SKM-1 (cell line): ENCODE measurements around the gene CCBE1.

Source experiments
- DNase-seq: peaks from one replicate; lab custom pipeline; 2025; ENCODE audit not compliant: unreplicated experiment; lab: John Stamatoyannopoulos, UW

CCBE1 gene

DNA sequence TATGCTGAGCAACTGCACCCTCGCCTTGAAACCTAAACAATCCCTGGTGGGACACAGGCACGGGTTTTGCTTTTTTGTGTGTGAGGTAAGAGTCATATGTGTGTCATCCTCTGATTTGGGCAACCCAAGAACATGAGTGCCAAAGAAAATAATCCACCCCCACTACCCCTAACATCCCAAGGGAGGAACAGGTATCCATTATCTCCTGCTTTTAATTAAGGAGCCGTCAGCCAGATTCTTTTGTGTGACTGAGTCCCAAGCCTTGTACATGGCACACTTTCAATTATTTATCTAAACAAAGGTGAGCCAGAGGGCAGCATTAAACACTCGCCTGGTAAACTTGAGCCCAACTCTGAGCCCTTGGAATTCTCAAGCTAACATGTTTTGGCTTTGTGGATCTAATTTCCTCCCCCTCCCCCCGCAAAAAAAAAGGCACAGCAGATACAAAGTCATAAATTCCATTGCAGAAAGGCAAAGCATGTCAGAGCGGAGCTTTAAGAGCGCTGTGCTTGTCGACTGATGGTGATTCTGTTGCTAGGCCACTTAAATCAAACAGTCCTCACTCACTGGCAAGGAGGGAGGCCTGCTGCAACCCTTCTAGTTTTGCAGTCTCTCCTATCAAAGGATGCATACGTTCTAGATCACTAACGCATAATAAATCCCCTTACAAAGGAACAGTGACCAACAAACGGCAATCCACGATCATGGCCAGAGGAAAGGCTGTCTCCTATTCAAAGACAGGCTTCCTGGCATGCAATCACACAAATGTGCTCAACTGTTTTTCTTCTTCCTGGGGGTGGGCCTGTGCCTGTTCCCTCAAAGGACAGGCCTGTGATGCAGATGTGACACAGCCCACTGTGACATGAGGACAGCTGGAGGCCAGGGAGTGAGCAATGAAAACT is 194.7 kb downstream of the CCBE1 start:
- no peak for DNase-seq

DNA sequence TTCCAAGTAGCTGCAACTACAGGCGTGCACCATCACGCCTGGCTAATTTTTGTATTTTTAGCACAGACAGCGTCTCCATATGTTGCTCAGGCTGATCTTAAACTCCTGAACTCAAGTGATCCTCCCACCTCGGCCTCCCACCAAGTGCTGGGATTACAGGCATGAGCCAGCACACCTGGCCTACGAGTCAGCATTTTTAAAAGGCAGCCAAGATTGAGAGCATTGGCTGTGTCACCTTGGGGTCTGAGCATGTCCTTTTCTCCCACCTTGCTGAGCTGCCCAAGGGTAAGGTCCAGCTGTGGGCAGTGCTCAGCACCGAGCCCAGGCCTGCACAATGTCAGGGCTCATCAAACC is 195.3 kb downstream of the CCBE1 start:
- DNase-seq = no peak

DNA sequence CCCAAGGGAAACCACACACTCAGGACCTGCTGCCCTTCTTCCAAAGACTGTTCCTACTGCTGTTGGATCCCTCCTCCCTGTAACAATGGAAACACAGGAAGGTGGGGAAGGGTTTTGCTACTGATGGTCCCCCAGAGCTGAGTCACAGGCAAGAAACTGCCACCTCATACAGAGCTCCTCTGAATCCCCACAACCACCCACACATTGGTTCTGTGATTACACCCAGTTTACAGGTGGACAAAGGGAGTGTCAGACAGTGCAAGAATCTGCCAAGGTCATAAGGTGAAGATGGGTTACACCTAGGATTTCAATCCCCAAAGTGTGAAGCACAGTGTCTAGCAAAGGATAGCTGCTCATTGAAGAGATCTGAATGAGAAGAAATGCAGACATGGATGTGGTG is 196.5 kb downstream of the CCBE1 start:
- DNase-seq = no peak

DNA sequence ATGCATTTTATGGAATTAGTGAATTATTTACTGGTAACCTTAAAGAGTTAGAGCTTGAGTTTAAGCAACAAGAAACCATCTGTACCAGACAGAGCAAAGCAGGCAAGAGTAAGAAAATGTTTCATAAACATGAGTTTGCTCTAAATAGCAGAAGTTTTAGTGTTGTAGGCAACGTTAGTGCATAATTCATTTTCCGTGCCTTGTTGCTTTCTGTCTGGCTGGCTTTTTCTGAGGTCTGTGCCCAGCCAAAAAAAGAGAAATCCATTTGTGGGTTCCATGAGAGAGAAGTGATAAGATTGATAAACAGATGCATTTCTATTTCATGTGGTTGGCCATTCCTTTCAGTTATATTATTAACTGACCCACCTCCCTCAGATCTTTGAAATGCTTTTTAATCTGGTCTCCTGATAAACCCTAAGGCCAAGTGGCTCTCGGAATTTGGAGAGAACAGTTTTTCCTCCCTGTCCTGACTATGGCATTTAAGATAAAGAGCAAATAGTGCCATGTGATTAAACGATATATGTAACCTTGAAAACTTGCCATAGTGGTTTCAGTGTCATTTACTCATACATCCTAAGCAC is 198.6 kb downstream of the CCBE1 start:
- no peak for DNase-seq

DNA sequence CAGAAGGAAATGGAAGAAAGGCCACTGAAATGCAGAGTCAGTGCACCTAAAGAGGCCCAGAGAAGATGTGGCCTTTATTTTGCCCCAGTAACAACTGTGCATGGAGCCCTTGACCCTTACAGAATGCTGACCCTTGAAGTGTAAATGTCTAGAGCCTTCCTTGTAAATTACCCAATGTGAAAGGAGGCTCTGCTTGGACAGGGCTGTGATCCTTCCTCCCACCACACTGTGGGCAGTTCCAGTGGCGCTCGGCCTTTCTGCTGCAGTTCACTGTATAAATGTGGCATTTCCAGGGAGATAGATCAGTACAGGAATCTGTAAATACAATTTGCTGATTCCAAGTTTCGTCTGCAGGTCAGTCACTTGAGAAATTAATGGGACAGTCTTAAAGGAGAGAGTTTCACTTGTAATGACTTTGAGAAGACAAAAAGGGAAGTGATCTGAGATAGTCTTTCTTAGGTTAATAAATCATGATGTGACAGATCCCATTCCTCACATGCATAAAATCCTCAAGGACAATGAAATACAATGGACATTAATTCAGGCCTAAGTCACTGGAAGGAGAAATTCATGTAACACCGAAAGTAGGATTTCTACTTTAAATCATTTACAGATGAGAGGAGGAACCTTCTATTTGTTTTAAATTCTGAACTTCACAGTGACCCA is 204.3 kb downstream of the CCBE1 start:
- no peak for DNase-seq

DNA sequence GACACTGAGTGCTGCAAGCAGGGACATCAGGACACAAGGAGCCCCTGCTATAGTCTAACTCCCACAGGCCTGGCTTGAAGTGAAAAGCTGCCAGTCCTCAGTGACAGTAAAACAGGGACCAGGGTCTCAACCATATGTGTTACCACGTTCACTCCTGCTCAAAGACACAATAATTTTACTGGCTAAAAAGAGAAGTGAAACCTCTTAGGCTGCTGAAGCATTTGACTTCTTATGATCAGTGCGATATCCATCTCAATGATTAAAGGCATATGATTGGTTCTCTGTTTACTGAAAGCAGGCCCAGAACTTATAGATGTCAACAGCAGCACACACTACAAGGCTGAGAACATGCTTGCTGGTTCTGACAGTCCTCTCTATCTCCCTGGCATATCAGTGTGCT is 208.3 kb downstream of the CCBE1 start:
- DNase-seq = no peak

DNA sequence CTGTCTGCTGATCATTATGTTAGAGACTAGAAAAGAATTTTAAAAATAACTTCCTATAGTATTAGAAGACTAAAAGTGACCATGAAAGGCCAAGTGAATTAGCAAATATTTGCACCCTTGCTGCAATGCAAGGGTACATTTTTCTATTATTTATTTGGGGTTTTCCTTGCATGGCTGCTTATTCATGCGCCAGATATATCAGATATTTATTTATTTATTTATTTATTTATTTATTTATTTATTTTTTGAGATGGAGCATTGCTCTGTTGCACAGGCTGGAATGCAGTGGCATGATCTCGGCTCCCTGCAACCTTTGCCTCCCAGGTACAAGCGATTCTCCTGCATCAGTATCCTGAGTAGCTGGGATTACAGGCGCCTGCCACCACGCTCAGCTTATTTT is 211.8 kb downstream of the CCBE1 start:
- DNase-seq = no peak

DNA sequence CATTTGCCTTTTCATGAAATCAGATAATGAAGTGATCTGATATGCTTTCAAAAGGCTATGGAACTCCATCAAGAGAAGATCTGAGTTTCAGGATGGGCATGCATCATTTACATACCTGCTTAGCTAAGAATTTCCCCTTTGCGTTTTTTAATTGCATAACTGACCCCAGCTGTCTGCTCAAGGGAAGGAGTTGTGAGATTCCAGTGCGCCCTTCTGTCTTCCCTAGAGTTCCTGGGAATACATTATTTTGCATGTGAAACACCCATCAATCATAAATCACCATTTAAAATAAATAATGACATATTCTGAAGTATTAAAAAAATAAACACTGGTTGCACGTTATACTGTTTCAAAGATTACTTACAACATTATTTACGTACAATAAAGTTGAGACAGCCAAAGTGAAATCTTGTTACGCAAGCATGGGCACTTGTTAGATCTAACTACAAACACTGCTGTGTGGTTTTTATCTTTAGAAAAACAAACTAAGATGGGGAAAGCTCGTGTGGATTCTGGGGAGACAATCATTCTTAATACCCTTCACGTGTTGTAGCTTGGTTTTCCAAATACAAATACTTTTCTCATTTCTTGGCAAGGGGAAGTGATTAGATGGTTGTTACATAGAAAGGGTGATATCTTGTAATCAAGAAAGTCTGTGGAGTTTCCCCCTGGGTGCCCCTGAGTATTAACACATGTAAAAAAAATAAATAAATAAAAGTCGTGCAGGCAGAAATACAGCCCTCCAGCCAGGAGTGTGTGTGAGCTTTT is 212.5 kb downstream of the CCBE1 start:
- no peak for DNase-seq

DNA sequence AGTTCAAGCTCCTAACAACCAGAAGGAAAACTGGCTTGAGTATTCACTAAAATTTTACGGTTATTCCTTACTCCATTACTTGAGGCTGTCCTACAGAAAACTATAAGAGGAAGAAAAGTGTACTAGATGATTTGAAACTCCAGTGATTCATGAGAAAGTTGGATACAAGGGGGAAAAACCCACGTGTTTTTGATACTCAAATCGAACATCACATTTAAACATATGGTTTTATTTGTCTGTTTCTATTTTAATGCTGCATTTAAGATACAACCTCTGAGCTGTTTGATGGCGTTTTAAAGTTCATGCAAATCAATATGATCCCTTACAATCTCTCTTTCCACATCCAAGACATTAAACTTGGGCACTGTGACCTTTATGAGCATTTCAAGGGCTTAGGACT is 213.1 kb downstream of the CCBE1 start:
- no peak for DNase-seq

DNA sequence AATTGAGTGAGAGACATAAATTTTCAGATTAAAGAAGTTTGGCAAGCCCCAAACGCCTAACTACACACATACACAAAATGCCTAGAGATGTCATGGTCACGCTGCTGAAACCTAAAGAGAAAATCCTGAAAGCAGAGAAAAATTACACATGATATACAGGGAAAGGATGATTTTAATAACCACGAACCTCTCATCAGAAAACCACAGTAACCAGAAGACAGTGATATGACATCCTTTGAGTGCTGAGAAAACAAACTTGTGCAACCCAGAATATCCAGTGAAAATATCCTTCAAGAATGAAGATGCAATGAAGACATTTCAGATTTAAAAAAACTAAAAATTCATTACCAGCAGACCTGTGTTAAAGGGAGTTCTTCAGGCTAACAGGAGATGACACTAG is 215.8 kb downstream of the CCBE1 start:
- DNase-seq = no peak

DNA sequence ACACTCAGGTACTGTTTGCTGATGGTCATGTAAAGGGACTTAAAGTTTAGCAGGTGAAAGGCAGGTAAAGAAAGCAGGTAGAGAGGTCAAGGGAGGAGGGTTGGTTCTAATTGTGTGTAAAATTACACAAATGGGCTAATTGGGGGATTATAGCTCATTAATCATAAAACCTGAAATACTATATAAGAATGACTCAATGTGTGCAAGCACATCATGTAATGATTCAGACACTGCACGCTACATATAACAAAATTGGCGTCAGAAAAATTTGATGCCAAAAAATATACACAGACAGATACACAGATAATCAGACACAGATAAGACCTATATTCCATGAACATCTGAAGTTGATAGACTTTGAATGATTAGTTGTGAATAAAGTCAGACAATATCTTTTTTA is 217.4 kb downstream of the CCBE1 start:
- DNase-seq = no peak

DNA sequence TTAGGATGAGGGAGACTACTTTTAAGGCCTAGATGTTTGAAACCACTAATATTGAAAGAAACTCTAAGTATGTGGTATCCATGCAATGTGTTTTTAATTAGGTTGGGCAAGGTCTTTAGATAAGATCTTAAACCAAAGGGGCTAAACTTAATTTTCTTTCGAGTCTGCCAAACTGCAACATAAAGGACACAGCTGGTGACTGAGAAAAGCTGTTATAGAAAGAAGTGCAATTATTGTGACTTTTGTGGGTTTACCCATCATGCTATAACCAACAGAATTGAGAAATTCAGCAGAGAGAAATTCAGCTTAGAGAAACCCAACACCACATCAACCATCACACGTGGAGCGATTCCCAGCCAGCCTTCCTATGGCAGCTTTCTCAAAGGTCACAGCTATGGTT is 218.6 kb downstream of the CCBE1 start:
- DNase-seq = no peak

DNA sequence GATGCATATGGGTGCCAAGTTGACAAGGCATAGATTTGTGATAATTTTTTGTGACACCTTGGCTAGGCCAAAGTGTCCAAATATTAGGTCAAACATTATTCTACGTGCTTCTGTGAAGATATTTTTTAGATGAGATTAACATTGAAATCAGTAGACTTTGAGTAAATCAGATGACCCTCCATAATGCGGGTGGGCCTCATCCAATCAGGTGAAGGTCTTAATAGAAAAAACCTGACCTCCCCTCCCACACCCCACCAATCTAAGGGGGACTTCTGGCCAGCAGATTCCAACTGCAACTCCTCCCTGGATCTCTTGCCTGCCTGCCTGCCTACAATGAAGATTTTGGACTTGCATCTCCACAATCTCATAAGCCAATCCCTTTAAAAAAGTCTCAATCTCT is 219.4 kb downstream of the CCBE1 start:
- no peak for DNase-seq

DNA sequence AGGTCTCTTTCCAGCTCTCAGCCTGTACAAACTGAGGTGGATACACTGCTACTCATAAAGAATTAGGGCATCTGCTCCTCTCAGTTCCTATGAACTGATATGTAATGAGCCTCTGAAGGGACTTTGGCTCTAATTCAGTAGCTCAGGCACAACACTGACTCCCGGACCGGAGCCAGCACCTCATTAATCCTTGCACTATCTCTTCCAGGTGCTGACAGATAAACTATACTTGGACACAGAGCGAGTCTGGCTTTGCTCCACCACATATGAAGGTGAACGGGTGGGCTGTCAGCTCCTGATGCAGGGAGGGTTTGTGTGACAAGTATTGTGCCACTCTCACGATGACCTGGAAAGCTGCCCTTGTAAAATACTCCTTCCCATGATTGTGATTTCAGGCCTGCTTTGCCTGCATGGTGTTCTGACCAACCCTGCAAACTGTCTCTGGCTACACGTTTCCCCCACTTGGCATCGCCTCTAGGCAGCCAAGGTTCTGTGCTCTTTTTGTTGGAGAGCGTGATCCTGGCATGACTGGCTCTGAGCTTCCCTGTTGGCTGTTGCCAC is 226.6 kb downstream of the CCBE1 start:
- DNase-seq = no peak

DNA sequence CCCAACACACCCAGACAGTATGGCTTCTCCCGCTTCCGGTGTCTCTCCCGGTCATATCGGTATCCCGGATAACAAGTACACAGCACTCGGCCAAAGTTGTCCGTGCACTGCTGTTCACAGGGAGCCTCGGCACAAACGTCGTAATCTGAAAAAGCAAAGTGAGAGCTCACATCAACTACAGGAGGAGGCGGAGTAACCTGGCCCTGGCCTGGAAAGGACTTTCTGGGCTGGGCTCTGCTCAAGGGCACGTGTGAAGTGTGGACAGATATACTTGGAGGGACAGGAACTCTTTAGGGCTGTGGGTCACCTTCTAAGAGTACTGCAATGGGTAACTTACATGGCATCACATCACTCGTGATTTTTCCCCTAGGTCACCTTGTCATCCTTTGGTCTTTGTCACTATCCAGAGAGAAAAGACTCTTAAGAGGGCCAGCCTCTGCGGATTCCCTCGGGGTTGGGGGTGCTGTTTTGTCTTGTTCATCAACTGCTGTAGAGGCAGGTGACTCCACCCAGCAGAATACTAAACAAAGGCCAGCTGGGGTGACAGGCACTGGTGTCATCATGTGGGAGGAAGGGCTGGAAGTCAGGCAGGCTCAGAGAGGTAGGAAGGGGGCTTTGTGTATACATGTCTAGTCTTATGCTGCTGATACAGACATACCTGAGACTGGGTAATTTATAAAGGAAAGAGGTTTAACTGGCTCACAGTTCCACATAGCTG is 227.6 kb downstream of the CCBE1 start:
- DNase-seq = no peak

DNA sequence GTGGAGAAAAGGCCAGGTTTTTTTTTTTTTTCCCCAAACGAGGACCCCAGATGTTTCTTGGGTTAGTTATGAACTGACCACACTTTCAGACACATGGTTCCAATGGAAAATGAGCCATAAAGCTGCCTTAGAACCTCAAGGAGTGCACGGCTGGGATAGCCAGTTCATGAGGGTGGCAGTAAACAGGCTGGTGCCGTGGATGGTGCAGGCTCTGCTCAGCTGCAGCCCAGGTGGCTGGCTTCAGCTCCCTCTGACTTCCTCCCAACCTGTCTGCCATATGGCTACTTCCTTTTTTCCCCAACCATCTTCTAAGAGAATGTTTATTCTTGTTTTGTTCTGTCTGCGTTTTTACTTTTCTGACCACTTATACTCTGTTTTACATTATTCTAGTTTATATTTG is 228.4 kb downstream of the CCBE1 start:
- DNase-seq = no peak

DNA sequence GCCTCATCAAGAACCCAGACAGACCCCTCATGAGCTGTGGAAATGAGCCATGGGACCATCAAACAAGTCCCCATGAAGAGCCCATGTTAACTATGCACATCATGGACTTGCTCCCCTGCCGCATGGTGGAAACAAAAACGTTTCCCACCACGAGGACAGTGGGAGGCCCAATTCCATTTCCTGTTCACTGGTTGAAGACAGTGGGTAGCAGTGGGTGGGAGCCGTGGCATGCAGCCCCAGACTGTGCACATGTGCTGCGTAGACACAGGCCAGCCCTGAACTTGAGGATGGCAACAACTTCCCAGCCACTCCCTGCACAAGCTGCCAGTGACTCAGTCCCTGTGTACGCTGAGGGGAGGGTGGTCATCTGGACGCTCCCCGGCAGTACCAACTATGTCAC is 229.7 kb downstream of the CCBE1 start:
- no peak for DNase-seq

DNA sequence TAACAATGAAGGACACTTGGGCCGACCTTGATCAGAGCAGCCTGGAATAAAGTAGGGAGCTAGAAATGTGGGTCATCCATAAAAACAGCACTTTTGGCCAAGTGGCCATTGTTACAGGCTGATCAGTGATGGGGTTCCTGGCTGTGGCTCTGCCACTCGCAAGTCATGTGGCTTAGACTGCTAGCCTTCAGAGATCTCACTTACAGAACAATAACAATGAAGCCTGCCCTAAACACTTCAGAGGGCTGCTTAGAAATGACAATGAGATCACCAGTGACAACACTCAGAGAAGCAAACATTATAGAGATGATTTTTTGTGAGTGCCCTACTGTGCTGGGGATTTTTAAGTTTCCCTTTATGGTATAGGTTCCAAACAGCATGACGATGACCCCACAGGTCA is 230.2 kb downstream of the CCBE1 start:
- DNase-seq = no peak

DNA sequence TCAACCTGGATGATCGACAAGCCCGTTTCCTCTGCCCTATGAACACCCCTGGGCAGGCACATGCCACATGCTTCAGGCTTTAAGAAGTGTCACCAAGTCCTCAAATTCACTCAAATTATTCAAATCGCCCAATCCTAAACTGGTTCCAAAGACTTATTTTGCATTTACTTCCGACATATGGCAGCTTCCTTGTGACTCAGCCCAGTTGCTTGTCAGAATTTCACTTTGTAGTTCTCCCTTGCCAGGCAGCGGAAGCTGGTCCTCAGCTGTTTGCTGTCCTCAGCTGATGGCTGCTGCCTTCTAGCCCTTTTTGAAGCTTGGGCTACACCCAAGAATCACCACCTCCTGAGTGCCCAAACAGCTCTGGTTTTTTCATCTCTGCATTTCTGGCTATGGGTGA is 232.7 kb downstream of the CCBE1 start:
- DNase-seq = no peak

DNA sequence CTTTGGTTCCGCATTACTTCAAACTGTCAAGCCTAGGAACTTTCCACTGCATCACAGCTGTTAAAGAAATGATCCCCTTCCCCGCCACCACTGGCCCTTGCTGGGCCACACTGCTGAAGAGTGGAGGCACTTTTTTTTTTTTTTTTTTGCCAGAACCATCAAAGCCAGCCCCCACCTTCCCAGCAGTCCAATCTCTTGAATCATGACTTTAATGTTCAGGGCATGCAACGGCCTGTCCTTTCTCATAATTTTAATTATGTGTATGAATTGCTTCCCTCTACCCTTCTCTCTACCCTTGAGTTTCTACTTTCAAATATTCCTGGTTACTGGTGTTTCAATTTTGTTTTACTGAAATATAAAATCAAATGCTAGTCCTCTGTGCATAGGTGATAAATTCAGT is 236.1 kb downstream of the CCBE1 start:
- no peak for DNase-seq

DNA sequence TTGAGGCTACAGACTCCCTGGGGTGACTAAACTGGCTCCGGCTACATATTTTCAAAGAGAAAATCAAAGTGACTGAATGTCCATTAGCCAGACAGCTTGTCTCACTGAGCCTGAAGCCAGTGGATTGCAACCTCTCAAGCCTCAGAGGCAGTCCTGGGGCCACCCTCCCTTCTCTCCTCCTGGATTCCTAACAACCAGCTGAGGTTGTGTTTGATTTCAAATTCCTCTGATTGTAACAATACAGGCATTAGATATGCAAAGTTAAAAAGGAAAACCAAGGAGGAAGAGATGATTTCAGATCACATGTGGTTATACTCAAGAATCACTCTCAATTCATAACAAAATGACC is 237.2 kb downstream of the CCBE1 start:
- DNase-seq = no peak
